ENCODE data around the gene MAP3K15. TPM values are rescaled to one million over a fixed set of nuclear protein-coding genes. Genes with fewer than 3 reads are reported as not detected.

Gene MAP3K15
- total RNA-seq, 1 experiment from 2014 or later = 1.2 TPM

- Mint-ChIP-seq H3K9me3 (peaks cover 57 to 58% of the 10 kb centered on the region in 2 experiments), H3K27me3 (ENCODE audit: low read depth) (no peaks in the 10 kb centered on the region), H3K4me3 (no peak overlapping the region), H3K36me3 (ENCODE audit: insufficient read depth in 1 of 3, low read depth in 3 of 3) (peaks cover 0 to 2% (median 0%) of the 10 kb centered on the region in 3 experiments; a peak in 2 of 7 replicates), H3K4me1 (no peaks in the 10 kb centered on the region), H3K27ac (no peak overlapping the region)
- DNase-seq = no peak
- Histone ChIP-seq H4K91ac (ENCODE audit: insufficient read length, low read depth, low read length) (no peak overlapping the region), H2BK120ac (ENCODE audit: low read depth, low read length, poor library complexity, severe bottlenecking) (no peak overlapping the region), H3K4ac (ENCODE audit: low read depth, low read length) (no peak overlapping the region), H3K27ac (ENCODE audit: insufficient read length, low read depth, low read length) (no peak overlapping the region), H4K20me1 (ENCODE audit: control insufficient read depth, insufficient read depth, insufficient read length) (no peaks in the 10 kb centered on the region), H3K27me3 (ENCODE audit: insufficient read depth, low read length) (no peaks in the 10 kb centered on the region), H3K4me2 (ENCODE audit: insufficient read depth, insufficient read length, low read length) (no peak overlapping the region), H2BK5ac (ENCODE audit: insufficient read length, low read length) (no peak overlapping the region), H2AK5ac (ENCODE audit: insufficient read length, low read length) (no peak overlapping the region), H3K4me1 (ENCODE audit: insufficient read depth, low read length) (no peaks in the 10 kb centered on the region), H3K9me3 (ENCODE audit: control insufficient read depth, low read depth, low read length) (peaks cover 34% of the 10 kb centered on the region), H2BK20ac (ENCODE audit: low read depth, low read length, poor library complexity, severe bottlenecking) (no peak overlapping the region), H2BK12ac (ENCODE audit: insufficient read length, low read depth, low read length) (no peak overlapping the region), H4K5ac (ENCODE audit: insufficient read length, low read depth, low read length) (no peak overlapping the region), H3T11ph (ENCODE audit: low read length) (no peak overlapping the region), H3K9ac (ENCODE audit: extremely low read depth, insufficient read length, low read length) (no peak overlapping the region), H3K79me2 (ENCODE audit: insufficient read depth, low read length) (no peaks in the 10 kb centered on the region), H3K14ac (ENCODE audit: insufficient read depth, low read length) (no peak overlapping the region), H3K18ac (ENCODE audit: insufficient read length, low read depth, low read length) (no peak overlapping the region), H2BK15ac (ENCODE audit: low read depth, low read length) (no peak overlapping the region), H3K23me2 (ENCODE audit: insufficient read length, low read depth, low read length, poor library complexity, severe bottlenecking) (no peaks in the 10 kb centered on the region), H3K23ac (ENCODE audit: insufficient read length, low read depth, low read length) (no peak overlapping the region), H3K79me1 (ENCODE audit: insufficient read depth, low read depth, low read length, poor library complexity, severe bottlenecking) (no peaks in the 10 kb centered on the region), H3K56ac (ENCODE audit: insufficient read length, low read depth, low read length) (no peak overlapping the region), H4K8ac (replicated peaks; ENCODE audit: insufficient read length, low read depth, low read length) (no peak overlapping the region), H2AFZ (ENCODE audit: low read length) (no peak overlapping the region)
- WGBS (ENCODE audit: extremely low coverage, insufficient read length, low lambda C conversion rate) = no CpG with 5 or more reads among the region's 4 CpGs
- TF ChIP-seq CTCF (conservative IDR thresholded peaks at IDR 0.05) = no peak
These were observed 40.9 kb upstream of the MAP3K15 start for GRCh38 chrX:19556202-19556601.
